ENCODE results near the gene RTL9.

GRCh38 chrX:110407910-110408545 is 49.4 kb downstream of the RTL9 start:
- TF ChIP-seq CTCF (IDR thresholded peaks at IDR 0.05): peak; percentile 47 to 70 (median 58)
- TF ChIP-seq POLR2AphosphoS5 (IDR thresholded peaks at IDR 0.05): no peak
- TF ChIP-seq POLR2A (IDR thresholded peaks at IDR 0.05): no peak
